Putamen (tissue), 1 donor: ENCODE results near the gene MPEG1.

Source experiments
- DNase-seq: peaks from one replicate; pipeline ENCODE4 v3.0.0-alpha.2; 2016; ENCODE audit warnings: low spot score

MPEG1 gene

DNA sequence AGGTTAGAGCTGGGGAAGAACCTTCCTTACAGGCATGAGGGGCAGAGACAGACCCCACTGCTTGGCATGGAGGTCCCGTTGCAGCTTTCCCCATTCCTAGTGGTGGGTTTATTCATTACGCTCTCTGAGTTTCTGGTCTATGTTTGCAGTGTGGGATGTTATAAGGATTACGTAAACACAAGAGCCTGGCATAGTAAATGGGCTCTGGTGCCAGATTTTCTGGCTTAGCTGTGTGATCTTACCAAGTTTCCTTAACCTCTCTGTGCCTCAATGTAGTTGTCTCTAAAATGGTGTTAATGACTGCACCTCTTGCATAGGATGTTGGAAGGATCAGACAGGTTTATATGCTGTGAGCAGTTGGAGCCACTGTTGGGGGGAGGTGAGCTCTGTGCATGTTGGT, 25.7 kb downstream of the MPEG1 start:
- DNase-seq, result no peak

DNA sequence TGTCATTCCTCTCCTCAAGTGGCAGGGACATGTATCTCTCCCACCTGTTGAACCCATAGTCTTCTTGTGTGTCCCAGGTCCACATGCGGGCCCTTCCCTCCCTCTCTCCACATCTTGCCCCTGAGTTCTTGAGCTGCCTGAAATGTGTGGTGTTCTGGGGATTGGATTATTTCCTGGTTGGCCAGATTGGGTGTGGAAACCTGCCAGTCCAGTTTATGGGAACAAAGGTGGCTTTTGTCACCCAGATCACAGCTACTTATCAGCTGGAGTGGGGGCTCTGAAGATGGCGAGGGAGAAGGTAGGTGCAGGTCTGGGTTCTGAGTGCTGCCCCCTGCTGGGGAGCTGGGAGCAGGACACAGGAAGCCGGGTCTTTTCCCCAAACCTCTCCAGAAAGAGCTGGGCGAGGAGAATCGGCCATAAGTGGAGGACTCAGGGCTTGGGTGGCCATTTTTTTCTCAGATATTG, 26.6 kb downstream of the MPEG1 start:
- no peak for DNase-seq

DNA sequence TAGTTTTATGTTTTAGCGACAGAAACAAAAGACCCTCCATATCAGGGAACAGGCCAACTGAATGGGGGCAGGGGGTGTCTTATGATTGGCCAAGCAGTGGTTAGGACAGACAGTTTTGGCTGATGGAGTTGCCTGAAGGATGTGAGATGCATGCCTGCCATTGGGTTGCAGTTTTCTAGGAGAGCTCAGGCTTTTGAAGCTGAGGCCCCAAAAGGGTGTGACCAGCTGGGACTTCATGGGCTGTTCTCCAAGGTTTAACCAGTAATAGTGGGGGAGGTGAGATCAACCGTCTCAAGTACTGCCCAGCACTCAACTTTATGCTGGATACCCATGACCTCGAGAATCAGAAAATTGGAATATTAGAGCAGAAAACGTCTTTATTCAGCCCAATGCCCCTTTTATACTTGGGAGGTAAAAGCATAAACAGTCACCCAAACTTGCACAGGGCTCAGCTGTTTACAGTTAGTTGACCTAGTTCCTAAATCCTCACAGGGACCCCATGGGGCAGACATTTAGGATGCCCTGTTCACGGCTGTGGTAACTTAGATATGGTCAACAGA, 27.3 kb downstream of the MPEG1 start:
- no peak for DNase-seq

DNA sequence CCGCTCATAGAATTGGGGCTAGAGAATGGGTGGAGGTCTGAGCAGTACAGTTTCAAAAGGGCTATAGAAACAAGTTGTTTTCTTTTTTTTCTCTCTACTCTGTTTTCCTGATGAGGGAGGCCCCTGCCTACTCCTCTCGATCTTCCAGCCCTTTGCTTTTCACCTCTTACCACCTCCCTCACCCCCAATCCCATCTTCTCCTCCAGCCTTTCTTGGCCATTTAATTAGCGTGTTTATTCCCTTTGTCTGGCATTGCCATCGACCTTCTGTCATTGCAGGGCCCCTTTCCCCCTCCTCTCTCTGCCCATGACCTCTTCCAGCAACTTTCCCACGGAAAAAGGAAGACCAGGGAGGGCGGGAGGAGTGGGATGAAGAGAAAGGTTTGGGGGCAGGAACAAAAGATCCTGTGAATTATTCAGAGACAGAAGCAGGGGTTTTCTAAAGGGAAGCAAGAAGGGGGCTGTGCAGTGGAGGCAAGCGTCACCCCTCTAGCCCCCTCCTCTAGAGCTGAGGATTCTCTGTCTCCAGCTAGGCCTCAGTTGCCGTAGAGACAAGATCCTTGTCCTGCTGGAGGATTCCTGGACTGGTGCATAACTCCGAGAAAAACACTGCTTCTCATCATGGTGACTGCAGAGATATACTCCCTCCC, 27.9 kb downstream of the MPEG1 start:
- DNase-seq, result no peak

DNA sequence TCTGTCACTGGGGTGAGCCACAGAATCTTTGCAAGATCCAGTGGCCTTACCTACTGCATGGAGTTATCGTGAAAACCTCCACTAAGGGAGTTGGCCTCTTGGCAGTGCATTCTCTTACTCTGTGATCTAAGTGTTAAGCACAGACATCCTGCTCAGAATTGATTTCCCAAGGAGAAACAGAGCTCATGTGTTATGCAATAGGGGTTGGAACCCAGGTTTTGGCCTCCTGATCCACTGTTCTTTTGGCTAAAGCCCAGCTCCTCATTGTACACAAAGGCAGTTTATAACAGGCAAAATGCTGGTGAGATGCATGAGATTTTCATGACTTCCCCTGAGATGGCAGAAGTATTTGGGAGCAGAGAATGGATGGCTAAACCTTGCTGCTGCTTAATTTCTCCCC, 29.0 kb downstream of the MPEG1 start:
- DNase-seq, result no peak

DNA sequence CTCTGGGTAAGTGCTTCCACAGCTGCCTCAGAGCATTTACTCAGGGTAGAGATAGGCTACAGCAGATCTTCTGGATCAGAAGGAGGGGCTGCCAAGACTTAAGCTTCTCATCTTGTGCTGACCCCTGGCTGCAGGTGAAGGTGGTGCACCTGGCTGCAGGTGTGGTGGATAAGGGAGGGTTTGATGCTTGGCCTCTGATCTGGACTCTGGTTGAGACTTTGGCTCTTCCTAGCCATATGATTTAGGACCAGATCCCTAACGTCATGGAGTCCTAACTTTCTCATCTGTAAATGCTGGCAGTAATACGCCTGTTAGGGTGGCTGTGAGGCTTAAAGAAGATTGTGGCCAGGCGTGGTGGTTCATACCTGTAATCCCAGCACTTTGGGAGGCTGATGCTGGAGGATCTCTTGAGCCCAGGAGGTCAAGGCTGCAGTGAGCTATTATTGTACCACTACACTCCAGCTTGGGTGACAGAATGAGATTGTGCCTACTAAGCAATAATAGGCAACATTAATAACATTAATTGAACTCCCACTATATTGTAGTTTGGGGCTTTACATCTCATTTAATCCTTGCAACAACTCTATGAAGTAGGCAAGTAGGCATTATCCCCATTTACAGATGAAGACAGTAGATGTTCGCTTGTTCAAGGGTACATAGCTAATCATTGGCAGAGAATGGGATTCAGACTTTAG, 30.1 kb downstream of the MPEG1 start:
- no peak for DNase-seq

DNA sequence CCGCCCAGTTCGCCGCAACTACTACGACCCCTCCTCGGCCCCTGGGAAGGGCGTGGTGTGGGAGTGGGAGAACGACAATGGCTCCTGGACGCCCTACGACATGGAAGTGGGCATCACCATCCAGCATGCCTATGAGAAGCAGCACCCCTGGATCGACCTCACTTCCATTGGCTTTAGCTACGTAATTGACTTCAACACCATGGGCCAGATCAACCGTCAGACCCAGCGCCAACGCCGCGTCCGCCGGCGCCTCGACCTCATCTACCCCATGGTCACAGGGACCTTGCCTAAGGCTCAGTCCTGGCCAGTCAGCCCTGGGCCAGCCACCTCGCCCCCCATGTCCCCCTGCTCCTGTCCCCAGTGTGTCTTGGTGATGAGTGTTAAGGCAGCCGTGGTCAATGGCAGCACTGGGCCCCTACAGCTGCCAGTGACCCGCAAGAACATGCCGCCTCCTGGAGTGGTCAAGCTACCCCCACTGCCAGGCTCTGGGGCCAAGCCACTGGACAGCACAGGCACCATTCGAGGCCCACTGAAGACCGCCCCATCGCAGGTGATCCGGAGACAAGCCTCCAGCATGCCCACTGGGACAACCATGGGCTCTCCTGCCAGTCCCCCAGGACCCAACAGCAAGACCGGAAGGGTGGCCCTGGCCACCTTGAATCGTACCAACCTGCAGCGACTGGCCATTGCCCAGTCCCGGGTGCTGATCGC, 30.8 kb downstream of the MPEG1 start:
- no peak for DNase-seq

DNA sequence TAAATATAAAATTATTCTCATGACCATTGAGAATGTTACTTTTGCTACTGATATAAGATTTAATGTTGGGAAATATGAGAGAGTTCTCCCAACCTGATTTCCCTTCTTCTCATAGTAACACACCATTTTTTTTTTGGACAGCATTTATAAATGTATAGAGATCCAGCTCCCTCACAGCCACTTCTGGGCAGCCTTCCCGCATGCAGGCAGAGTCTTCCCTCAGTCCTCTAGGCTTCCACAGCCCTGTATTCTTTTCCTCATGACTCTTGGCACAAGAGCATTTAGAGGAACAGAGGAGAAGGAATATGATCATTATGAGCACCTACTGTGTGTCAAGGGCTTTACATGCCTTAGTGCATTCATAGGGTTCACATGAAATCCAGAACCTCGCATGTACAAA, 31.8 kb downstream of the MPEG1 start:
- DNase-seq, result no peak

DNA sequence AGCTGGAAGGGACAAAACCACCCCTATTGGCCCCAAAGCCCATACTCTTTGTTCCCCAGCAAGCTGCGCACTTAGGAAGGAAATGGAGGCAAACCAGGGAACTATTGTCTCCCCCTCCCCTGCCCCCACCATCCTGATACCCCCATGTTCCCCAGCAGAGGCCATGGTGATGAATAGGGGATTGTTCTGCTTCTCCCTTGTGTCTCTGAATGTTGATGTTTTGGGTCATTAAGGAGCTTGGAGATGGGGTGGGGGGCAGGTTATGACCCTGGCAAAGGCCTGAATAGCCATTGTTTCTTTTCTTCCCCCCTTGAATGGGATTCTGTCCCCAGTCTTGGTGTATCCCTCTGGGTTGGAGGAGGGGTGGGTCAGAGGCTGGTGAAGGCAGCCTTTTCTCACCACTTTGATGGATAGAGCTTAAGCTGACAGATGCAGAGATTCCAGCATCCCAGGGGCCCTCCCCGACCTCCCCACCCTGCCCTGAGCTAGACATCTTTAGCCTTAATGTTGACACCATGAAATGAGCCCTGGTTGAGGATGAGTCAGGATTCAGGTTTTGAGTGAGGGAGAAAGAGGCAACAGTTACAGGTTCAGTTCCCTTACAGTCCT, 32.5 kb downstream of the MPEG1 start:
- peak; percentile 70 for DNase-seq

DNA sequence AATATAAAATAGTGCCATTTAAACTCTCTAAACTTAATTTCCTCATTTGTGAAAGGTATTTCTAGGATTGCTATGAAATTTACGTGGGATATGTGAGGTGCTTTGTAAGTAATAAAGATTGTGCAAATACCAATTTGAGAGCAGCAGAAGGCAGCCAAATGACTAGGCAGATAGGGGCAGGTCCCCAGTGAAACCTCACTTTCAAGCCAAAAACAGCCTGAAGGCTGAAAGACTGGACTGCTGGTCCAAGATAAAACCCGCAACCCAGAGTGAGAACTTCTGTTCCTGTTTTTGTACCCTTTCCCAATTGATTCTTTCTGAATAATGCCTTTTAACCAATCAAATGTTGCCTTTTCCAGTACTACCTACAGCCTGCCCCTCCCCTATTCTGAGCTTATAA, 33.6 kb downstream of the MPEG1 start:
- no peak for DNase-seq

DNA sequence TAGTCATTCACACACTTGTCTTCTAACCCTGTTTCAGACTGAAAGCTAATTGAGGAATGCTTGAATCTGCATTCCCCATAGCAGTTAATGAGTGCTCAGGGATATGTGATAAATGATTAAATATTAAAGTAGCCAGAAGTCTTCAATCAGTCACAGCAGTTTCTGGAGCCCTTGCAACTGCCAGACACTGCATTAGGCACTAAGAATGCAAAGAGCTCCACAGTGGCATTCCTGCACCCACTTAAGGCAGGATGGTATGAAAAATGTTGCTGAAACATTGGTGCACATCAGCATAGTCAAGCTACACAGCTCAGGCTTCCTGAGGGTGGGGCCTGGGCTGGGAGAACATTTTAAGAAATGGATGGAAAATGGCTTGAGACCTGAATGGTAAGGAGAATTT, 34.3 kb downstream of the MPEG1 start:
- no peak for DNase-seq

DNA sequence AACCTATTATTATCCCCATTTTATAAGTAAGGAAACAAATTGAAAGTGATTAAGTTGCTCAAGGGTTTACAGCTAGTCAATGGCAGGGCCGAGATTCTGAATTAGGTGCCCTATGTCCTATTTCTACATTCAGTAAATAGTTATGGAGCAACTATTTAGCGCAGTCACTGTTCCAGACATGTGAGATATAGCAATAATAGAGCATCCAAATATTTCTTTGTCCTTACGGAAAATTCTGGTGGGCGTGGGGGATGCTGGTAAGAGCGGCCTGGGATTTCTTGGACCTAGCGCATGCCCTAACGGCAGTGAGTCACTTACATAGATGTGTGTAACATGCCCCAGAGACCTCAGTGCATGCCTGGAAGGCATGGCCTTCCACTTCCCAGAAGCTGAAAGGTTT, 36.4 kb downstream of the MPEG1 start:
- no peak for DNase-seq

DNA sequence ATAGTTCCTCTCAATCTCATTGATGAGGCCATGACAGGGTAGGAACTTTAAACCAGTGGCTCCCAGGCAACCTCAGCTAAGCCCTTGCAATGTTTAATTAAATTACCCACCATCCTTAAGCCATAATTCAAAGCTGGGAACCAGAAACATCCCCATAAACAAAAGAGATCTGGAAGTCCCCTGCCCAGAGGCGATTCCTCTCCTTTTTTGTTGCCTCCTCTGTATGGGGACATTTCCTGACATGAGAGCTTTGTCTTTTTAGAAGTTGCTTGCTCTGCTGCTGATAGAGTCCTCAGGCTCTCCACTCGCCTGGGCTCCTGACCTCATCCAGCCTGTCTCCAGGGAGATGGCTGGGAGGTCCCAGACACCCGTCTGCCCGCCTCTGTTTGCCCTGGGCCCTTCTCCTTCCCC, 37.6 kb downstream of the MPEG1 start:
- no peak for DNase-seq

DNA sequence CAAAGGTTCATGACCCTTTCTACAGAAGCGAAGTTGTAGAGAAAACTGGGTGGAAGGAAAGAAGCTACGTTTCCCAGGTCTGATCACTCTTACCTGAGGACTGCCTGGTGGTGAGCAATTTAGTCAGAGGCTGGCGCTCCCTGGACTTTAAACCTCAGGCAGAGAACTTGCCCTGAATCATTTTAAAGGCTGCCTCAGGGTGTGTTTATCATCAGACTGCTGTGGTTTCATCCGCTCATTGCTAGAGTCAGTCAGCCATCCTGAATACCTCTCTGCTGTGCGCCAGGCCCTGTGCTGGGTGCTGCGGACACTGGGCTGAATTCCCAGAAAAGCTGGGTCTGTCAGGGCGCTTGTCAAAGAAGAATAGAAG, 38.1 kb downstream of the MPEG1 start:
- DNase-seq, result no peak

DNA sequence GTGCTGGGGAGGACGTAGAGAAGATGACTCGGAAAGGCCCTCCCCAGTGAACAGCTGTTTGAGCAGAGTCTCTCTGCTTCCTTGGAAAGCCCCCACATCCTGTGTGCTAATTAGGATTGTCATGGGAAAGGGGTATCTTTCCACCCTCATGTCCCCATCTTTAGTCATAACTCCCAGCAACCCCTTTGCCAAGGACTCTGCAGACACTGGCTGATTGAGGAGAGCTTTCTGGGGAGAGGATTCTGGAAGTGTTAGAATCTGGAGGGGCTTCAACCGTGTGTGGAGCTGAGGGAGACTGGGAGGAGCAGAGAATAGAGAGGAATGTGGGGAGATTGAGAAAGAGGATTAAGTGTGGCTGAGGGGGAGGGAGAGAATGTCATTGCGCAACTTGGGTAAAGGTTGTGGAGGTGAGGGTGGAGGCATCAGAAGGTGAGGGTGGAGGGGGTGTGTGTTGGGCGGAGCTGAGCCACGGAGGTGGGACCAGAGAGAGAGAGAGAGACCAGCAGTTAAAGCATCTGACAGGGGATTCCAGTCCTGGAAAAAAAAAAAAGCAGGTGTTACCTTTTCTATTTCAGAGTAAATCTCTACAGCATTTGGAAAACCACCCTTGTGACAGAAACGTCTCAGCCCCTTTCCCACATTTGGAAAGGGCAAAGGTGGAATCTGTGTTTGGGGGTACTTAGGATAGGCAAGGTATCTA, 38.6 kb downstream of the MPEG1 start:
- DNase-seq, result no peak

DNA sequence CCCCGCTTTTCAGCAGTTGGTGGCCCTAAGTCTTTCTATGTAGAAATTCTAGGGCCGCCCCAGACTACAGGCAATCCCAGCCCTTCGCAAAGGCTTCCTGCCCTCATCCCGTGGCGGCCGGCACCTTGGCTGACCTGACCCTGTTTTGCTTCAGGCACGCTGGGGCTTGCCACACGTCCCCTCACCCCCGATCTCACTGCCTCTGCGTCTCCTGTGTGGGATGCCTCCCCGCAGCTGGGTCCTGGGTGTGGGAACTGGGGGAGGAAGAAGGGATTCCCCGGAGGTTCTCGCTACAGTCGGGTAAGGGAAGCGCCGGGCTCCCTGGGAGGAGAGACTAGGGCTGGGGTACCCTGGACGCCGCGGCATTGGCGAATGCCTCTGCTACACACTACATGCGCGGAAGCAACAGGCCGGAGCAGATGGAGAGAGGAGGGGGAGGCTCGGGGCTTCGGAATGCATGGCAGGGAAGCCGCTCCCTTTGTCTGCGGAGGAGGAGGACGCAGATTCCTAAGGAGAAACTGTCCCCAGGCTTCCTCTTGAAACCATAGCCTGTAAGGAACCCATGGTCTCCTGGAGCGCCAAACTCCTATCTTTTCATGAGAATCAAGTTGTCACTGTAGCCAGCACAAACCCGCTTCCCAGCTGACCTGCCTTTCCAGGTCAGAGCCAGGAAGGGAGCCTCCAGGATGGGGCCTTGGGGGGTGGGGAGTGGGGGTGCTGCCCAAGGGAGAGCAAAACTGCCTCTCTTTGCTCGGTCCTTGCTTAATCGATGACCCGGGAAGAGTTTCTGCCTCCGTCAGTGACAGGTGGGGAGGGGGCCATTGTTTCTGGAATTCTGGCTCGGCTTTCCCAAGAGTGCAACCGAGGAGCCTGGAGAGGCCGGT, 39.4 kb downstream of the MPEG1 start:
- DNase-seq, result no peak

DNA sequence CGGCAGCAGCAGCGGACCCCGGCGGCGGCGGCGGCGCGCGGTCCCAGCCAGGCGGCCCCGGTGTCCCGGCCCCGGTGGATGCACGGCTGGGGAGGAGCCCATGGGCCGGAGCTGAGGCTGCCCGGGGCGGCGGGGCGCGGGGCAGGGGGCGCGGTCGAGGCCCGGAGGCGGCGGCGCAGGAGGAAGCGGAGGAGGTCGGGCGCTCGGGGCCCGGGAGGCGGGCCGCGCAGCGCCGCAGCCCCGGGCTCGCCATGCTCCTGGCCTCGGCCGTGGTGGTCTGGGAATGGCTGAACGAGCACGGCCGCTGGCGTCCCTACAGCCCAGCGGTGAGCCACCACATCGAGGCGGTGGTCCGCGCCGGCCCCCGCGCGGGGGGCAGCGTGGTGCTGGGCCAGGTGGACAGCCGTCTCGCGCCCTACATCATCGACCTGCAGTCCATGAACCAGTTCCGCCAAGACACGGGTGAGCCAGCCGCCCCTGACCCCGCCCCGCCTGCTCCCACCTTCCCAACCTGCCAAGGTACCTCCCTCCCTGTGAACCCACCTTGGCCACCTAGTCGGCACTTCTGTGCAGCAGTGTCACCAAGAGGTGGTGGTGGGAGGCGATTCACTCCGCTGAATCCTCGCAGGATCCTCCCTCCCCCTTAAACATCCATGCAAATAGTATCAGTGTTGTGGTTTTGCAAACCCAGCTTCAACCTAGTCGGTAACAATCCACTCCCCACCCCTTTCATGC, 40.2 kb downstream of the MPEG1 start:
- no peak for DNase-seq

DNA sequence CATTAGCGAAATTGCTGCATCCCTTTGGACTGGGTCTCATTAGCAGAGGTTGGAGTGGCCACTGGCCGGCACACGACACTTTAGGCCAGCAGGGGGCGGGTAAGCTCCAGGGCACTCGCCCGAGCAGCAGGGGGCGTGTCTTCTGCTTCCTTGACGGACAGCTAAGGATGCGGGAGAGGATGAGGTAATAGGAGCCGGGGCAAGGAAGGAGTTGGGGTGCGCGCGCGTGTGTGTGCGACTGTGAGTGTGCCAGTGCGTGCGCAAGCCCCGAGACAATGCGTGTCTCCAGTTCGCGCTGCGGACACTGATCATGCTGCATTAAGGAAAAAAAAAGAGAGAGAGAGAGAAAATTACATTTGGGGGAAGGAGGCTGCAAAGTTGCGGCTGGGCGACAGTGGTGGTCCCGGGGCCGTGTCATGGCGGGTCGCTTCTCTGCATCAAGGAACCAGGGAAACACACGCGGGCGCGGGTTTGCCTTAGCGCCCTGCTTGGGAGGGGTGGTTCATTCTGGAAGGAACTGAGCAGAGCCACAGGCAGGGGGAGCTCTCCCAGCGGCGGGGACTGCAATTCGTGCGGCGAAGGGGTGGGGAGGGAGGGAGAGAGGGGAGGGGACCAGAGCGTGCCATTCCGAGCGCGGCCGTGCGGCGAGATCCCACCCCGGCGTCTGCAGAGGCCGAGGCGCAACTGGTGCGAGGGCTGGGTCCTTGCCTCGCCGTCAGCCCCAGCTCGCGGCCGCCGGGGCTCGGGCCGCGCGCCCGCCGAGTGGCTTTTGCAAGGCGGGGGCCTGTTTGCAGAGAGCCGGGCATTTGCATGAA, 41.0 kb downstream of the MPEG1 start, which contains the start of gene DTX4:
Gene DTX4 (plus strand): TSS at position 625 of the 815 bp plus-strand sequence. CDS start 464 bp downstream, outside the sequence.
- peak; percentile 90 for DNase-seq

DNA sequence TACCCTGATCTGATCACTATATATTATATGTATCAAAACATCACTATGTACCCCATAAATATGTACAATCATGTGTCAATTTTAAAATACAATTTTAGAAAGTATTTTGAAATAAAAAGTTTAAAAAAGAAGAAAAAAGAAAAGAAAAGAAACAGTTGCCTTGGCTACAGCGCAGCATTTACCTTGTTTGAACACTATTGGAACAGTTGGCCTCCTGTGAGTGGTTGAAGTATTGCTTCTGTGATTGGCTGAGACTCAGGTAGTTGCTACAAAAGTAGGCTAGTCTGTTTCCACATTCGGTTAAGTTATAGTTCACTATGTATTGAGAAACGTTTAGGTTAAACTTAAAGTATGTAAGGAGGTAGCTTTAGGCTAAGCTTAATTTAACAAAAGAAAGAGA, 48.7 kb downstream of the MPEG1 start:
- DNase-seq, result no peak
